ENCODE measurements around the gene PREX1.

The PREX1 gene

GRCh38 chr20:48807586-48808381, 20.0 kb downstream of the PREX1 start:
- DNase-seq = no peak

GRCh38 chr20:48807051-48807450, 20.7 kb downstream of the PREX1 start:
- no peak for DNase-seq

GRCh38 chr20:48805716-48806115, 22.1 kb downstream of the PREX1 start:
- no peak for DNase-seq

DNA sequence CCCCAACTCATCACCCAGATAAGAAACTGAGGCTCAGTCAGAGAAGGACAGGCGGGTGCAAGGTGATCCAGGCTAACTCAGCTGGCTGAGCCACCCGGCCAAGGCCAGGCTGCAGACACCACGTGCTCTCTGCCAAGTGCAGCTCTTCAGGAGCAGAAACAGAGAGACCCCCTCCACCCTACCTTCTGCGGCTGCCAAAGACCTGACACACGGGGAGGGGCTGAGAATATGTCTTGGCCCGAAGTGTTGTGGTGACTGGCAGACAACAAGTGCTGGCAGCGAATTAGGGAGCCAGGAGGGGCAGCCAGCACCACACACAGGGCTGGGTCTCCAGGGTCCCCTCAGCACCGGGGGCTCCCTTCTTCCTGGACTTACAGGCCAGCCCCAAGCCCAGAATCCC, 22.5 kb downstream of the PREX1 start:
- DNase-seq = no peak

- DNase-seq = no peak
Measured at GRCh38 chr20:48804300-48804980, 23.4 kb downstream of the PREX1 start.

DNA sequence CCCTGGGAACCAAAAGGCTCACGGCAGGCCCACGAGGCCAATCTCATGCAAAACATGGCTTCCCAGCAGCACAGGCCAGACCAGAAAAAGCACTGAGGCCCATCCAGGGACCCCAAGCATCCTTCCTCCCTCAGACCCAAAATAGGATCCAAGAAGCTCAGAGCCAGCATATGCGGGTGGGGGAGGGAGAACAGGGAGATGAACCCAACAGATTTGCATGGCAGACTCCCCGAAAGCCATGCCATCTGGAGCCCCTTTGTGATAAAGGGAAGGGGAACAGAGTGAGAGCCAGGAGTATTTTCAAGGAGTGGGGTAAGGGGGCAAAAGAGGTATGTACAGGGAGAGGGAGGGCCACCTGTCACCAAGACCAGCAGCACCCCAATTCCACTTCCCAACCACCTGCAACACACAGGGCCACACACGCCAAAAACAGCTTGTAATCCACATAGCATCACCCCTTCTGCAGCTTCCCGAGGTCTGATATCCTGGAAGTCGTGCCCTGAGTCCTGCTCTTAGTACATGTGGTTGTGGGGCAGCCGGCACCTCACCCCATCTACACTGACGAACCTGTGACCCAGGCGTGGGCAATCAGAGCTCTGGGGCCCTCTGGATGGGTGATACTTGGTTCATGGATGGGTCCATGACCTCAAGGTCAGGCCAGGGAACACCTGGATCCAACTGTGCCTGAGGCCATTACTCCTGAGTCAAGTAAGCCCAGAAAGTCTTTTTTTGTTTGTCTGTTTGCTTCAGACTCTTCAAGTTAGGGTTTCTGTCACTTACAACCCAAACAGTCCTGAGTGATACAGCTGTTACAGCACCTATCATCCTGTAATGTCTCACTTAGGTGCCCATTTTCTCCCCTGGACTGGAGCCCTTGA, 24.4 kb downstream of the PREX1 start:
- DNase-seq = no peak

GRCh38 chr20:48802647-48803046, 25.2 kb downstream of the PREX1 start:
- DNase-seq = no peak

DNA sequence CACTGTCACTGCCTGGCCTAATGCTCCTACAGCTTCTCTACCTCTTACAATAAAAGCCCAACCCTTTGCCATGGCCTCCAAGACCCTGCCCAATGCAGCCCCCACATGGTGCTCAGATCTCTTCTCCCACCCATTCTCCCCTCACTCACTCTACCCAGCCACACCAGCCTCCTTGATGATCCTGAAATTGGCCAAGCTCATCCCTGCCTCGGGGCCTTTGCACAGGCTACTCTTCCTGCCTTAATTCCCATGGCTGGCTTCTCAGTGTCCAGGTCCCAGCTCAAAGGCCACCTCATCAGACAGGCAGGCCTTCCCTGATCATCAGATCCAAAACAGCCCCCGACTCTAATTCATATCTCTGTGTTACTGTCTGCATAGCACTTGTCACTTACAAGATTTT, 25.6 kb downstream of the PREX1 start:
- no peak for DNase-seq

DNA sequence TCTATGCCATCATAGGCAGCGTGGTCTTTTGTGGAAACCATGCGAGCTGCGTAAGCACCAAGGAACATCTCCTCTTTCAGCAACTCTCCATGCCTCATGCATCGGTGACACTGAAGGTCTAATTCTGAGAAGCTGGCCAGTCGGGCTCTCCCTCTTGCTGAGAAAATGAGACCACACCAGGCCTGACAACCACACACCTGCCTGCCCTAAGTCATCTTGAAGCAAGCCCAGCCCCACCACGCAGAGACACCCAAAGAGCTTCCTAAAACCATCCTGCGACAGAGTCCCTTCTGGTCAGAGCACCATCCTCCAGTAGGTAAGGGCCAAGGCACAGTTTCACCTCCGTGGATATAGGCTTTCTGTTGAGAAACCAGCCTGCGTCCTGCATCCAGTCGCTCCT, 26.6 kb downstream of the PREX1 start:
- DNase-seq = no peak

GRCh38 chr20:48800177-48800576, 27.6 kb downstream of the PREX1 start:
- DNase-seq = no peak

DNA sequence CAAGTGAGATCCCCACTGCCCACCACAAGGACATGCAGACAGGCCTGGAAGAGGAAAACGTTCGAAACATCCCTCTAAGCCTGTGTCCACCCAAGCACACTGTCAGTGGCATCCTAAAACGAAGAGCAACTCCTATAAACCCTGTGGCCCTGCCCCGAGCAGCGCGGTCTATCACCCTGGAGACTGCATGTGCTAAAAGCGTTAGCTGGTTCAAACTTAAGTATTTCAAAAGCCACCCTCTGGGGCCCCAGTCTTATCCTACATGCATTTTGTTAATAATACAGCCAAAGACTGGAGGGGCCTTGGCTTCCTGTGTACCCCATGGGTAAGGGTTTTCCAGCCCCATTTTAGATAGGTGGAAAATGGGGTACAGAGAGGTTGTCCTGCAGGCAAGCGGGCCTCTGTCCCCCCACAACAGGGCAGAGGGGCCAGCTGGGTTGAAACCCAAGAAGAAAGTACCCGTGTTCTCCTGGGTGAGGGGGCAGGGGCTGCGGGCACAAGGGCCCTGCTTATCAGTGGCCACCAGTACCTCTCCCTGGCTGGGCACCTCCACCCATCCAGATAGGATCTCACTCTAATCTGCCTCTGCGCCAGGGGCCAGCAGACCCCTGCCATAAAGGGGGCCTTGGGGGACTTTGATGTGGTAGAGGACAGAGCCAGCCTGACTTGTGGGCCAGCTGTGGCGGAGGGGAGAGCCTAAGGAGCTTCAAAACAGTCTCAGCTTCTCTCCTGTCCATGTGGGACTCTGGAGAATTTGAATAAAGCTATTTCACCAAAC, 28.3 kb downstream of the PREX1 start:
- DNase-seq = no peak

DNA sequence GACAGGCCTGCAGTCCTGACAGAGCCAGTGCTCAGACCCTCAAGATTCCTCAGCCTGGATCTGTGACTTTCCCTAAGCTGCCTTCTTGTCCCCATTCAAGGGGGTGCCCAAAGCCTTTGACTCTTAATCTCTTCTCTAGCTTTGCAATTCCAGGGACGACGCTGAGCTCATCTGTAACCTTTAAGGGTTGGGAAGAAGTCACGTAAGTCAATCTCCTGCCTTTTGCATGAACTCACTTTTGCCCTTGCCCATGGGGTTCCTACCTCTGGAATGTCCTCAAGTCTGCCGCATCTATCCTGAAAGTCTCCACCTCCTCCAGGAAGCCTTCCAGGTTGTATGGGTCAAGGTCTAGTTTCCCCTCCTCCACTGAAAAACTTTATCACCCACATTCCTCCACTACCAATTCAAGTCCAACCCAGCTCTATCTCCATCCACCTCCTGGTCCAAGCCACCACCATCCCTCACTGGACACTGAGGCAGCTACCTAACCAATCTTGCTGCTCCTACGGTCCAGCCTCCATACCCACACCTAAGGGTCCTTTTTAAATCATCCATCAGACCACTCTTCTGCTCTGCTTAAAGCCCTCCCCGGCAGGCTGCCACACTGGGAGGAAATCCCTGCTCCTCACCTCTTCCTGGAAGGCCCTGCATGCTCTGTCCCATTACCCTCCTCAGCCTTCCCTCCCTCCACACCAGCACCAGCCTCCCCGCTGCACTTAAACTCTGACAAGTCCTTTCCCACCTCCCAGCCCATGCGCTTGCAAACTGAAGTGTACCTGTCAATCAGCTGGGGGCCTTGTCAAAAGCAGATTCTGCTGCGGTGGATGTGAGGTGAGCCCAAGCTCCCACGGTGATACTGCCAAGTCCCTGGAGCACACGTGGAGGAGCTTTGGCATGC, 29.7 kb downstream of the PREX1 start:
- no peak for DNase-seq

DNA sequence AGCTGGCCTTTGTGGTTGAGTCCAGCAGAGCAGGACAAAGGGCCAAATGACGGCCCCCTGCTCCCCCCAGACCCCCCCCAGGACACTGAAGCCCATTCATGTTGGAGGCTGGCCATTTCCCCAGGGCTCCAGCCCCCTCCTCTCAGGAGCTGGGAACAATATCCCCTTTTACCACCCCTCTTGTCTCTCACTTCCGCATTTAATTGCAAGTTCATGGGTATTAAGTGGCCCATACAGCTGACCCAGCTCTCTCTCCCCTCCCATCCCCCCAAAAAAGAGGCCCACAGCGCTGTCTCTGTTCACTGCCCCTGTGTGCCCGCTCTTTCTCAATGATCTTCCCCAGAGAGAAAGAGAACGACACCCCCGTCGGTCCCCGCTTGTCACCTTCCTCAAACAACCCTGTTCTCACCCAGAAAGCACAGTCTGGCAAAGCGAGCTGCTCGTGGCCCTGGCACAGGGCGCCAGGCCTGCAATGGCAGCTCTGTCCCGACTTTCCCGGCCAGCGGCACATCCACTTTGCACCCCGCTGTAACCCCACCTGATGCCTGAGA, 30.4 kb downstream of the PREX1 start:
- no peak for DNase-seq

GRCh38 chr20:48795732-48796131, 32.1 kb downstream of the PREX1 start:
- no peak for DNase-seq

DNA sequence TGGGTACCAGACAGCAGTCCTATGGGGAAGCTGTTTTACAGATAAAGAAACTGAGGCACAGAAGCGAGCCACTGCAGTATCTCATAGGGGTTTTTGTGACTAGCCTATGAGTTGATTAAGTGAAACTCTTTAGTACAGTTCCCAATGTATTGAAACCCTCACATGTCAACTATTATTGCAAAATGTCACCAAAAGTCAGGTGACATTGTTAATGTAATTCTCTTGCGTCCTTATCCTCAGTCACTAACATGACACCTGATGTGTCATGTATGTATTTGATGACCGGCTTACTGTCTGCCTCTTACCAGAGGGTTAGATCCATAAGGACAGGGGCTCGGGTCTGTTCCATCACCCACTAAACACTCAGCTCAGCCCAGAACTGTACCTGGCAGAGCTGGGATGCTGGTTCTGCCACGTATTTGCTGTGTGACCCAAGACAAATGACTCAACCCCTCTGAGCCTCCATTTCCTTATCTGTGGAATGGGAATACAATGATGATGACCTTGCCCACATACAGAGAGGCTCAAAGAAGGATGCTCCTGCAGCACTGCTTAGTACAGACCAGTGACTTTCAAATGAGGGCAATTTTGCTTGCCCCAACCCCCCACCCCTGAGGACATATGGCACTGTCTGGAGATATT, 32.9 kb downstream of the PREX1 start:
- DNase-seq = no peak

- DNase-seq = no peak
Measured at GRCh38 chr20:48794360-48794759, 33.4 kb downstream of the PREX1 start.

GRCh38 chr20:48793776-48794175, 34.0 kb downstream of the PREX1 start:
- DNase-seq = no peak

DNA sequence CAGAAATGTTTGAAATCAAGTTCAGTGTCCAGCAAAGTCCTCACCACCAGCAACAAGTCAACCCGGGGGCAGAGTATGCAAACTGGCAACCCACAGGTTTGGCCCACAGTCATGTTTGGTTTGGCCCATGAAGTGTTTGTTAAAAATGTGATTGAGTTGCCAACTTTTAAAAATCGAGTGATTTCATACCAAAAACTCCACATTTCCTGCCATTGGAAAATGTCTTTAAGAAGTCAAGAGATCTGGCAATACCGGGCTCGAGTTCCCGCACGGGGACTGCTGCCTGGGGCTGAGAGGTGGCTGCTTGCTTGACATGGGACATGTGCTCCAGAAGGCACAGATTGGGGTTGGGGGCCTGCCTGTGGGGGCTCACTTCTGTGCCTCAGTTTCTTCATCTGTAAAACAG, 36.1 kb downstream of the PREX1 start:
- no peak for DNase-seq

- peak; percentile 75 for DNase-seq
Measured at GRCh38 chr20:48791014-48791413, 36.8 kb downstream of the PREX1 start.

DNA sequence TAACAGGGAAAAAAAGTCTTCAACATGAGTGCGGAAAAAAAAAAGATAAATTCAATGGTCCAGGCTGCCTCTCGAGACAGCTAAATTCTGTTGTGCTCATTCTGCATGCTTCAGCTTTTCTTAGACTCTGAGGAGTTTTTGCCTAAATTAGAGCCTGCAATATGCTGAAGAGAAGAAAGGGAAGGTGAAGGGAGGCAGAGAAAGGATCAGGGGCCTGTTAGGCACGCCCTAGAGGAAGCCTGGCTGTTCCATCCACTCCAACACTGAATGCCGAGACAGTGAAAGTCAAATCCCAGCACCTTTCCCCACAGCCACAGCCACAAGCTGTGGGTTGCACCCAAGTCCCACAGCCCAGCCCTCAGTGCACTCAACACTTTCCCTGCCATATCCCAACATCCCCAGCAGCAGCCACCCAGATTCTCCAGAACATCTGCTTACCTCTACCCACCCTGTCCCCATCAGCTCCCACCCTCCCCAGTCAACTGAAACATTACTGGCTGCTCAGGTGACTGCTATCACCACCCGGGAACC, 37.3 kb downstream of the PREX1 start:
- no peak for DNase-seq

All from NCI-H524 treated with DMSO at 0.1 percent for 48 hours (cell line).